Karpas-422 (cell line): Measurements from ENCODE around the gene ANKRD7. TPM values are rescaled to one million over a fixed set of nuclear protein-coding genes. Genes with fewer than 3 reads are reported as not detected.

Source experiments
- DNase-seq: peaks from one replicate; pipeline ENCODE4 v3.0.0-alpha.2; 2015
- H2AFZ ChIP-seq: fragments of 200-600 bp; sonication (generic); 2 replicates; pipeline ENCODE4 v1.6.1; 2014; ENCODE audit warnings: antibody characterized with exemption, low read length, mixed read lengths
- H3K27ac ChIP-seq: fragments of 200-600 bp; sonication (generic); 2 replicates; pipeline ENCODE4 v1.5.1; 2014; ENCODE audit warnings: mild to moderate bottlenecking, low read length, moderate library complexity
- H3K27me3 ChIP-seq: fragments of 200-600 bp; sonication (generic); 2 replicates; pipeline ENCODE4 v1.6.1; 2014; ENCODE audit warnings: low read length, mixed read lengths
- H3K36me3 ChIP-seq: fragments of 200-600 bp; sonication (generic); 2 replicates; pipeline ENCODE4 v1.6.1; 2014; ENCODE audit warnings: low read length, mixed read lengths; ENCODE audit not compliant: insufficient read depth
- H3K4me1 ChIP-seq: fragments of 200-600 bp; sonication (generic); 2 replicates; pipeline ENCODE4 v1.6.1; 2014; ENCODE audit warnings: mild to moderate bottlenecking, low read length, mixed read lengths
- H3K4me2 ChIP-seq: fragments of 200-600 bp; sonication (generic); 2 replicates; pipeline ENCODE4 v1.6.1; 2014; ENCODE audit warnings: low read length, low read depth, mild to moderate bottlenecking; ENCODE audit not compliant: poor library complexity, severe bottlenecking
- H3K4me3 ChIP-seq: fragments of 200-600 bp; sonication (generic); 2 replicates; pipeline ENCODE4 v1.5.1; 2014; ENCODE audit warnings: mild to moderate bottlenecking, antibody characterized with exemption, low read length, mixed read lengths
- H3K79me2 ChIP-seq: fragments of 200-600 bp; sonication (generic); 2 replicates; pipeline ENCODE4 v1.6.1; 2014; ENCODE audit warnings: mild to moderate bottlenecking, low read length, mixed read lengths
- H3K9ac ChIP-seq: fragments of 200-600 bp; sonication (generic); 2 replicates; pipeline ENCODE4 v1.6.0; 2014; ENCODE audit warnings: low read length
- H3K9me2 ChIP-seq: fragments of 200-600 bp; sonication (generic), shearing (Covaris generic); replicated peaks from 2 replicates; pipeline ENCODE4 v1.6.0; 2014; ENCODE audit warnings: mild to moderate bottlenecking, low read length, moderate library complexity; ENCODE audit not compliant: insufficient read depth
- H3K9me3 ChIP-seq: fragments of 300-700, 200-600 bp; sonication (generic); 2 replicates; pipeline ENCODE4 v1.6.1; 2014; ENCODE audit warnings: low read length, mixed read lengths
- H4K20me1 ChIP-seq: fragments of 200-600 bp; sonication (generic); 2 replicates; pipeline ENCODE4 v1.6.1; 2014; ENCODE audit warnings: mild to moderate bottlenecking, antibody characterized with exemption, low read length, low read depth; ENCODE audit not compliant: insufficient read depth
- total RNA-seq: library from RNA; depleted of rRNA; stranded (reverse); fragments of >200 nt; shearing (Covaris generic); gene quantifications from 2 replicates; pipeline ENCODE4 v1.2.3, GENCODE V29; 2014; ENCODE audit warnings: low replicate concordance

ANKRD7 gene
- total RNA-seq, 1 experiment from 2014 or later: 1.7 TPM

DNA sequence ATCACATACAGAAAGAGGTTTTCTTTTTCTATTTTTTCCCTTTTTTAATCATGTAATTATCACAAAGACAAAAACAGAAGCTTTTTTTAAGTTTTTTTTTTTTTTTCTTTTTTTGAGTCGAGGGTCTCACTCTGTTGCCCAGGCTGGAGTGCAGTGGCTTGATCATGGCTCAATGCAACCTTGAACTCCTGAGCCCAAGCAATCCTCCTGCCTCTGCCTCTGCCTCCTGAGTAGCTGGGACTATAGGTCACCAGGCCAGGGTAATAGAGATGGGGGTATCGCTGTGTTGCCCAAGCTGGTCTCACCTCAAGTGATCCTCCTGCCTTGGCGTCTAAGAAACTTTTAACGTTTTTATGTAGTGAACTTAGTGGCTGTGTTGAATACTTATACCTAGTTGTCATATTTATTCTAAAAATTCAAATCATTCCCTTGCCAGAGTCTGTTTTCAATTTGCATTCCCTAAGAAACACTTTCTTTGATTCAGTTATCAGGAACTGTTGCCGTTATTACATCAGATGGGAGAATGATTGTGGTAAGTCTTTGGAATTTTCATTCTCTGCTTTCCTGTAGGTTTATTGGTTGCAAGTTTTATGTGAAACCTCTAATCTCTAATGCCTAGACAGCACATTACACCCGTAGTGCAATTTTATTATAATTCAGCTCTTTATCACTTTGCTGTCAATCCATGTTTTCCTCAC lies 39.2 kb upstream of the ANKRD7 start:
- DNase-seq: no peak
- H4K20me1 ChIP-seq: no peaks in the 10 kb centered on the region; the same call in 1 of the 2 replicates
- no peaks in the 10 kb centered on the region for H3K9me2 ChIP-seq
- peak overlapping the region; percentile 87 for H3K4me2 ChIP-seq
- peak overlapping the region; percentile 60; the same call in 1 of the 2 replicates for H3K27ac ChIP-seq
- peak overlapping the region; percentile 80 for H3K4me3 ChIP-seq
- H3K36me3 ChIP-seq: peaks cover 33% of the 10 kb centered on the region; the same call in 1 of the 2 replicates
- no peaks in the 10 kb centered on the region for H3K9me3 ChIP-seq
- H2AFZ ChIP-seq: no peak overlapping the region
- H3K4me1 ChIP-seq: peaks cover 26% of the 10 kb centered on the region
- H3K9ac ChIP-seq: peak overlapping the region; percentile 84
- peaks cover 52% of the 10 kb centered on the region for H3K79me2 ChIP-seq
- no peaks in the 10 kb centered on the region for H3K27me3 ChIP-seq

DNA sequence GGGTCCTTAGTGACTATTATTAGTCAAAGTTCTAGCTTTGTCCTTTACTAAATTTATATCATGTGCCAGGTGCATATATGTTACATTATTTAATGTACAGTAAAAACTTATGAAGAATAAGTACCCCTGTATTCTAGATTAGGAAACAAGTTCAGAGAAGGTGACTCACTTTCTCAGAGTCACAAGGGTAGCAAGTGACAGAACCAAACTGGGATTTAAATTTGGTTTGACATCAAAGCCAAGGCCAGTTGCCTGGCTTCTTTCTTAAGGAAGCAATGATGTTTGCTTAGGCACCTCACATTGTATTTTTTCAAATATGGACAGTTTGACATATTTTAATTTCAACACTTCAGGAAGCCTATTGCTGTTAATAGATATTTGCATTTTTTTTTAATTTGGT lies 38.0 kb upstream of the ANKRD7 start:
- H3K4me1 ChIP-seq: peaks cover 26% of the 10 kb centered on the region
- H3K4me3 ChIP-seq: no peak overlapping the region
- H4K20me1 ChIP-seq: no peaks in the 10 kb centered on the region; the same call in 1 of the 2 replicates
- H2AFZ ChIP-seq: no peak overlapping the region
- no peaks in the 10 kb centered on the region for H3K9me2 ChIP-seq
- H3K36me3 ChIP-seq: peaks cover 39% of the 10 kb centered on the region; the same call in 1 of the 2 replicates
- peak overlapping the region; percentile 87 for H3K4me2 ChIP-seq
- peaks cover 52% of the 10 kb centered on the region for H3K79me2 ChIP-seq
- no peaks in the 10 kb centered on the region for H3K9me3 ChIP-seq
- no peak overlapping the region for H3K9ac ChIP-seq
- no peaks in the 10 kb centered on the region for H3K27me3 ChIP-seq
- DNase-seq: no peak
- H3K27ac ChIP-seq: no peak overlapping the region

DNA sequence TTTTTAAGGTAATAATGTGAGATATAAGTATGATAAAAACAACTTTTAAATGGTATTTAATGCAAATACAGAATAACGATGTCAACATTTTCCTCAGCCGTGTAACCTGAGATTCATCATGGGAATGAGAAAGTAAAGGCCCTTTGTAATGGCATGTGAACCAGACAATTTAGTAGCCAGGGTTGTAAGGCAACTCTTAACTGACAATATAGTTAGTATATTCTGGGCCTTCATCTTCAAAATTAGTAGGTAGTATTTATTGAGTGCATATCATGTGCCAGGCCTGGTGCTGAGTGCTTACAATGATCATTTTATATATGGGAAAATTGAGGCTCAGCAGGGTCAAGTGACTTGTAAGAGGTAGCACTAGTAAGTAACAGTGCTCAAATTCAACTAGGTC lies 29.9 kb upstream of the ANKRD7 start:
- Histone ChIP-seq H3K27ac (no peak overlapping the region), H3K79me2 (no peaks in the 10 kb centered on the region), H3K4me3 (no peak overlapping the region), H3K4me2 (no peak overlapping the region), H3K9ac (no peak overlapping the region), H3K27me3 (no peaks in the 10 kb centered on the region), H2AFZ (no peak overlapping the region), H4K20me1 (0 out of 2 replicates have a peak, but pooled peaks cover 3% of the 10 kb centered on the region), H3K9me2 (no peaks in the 10 kb centered on the region), H3K36me3 (peaks cover 19% of the 10 kb centered on the region; the same call in 1 of the 2 replicates), H3K4me1 (no peaks in the 10 kb centered on the region), H3K9me3 (no peaks in the 10 kb centered on the region)
- no peak for DNase-seq

DNA sequence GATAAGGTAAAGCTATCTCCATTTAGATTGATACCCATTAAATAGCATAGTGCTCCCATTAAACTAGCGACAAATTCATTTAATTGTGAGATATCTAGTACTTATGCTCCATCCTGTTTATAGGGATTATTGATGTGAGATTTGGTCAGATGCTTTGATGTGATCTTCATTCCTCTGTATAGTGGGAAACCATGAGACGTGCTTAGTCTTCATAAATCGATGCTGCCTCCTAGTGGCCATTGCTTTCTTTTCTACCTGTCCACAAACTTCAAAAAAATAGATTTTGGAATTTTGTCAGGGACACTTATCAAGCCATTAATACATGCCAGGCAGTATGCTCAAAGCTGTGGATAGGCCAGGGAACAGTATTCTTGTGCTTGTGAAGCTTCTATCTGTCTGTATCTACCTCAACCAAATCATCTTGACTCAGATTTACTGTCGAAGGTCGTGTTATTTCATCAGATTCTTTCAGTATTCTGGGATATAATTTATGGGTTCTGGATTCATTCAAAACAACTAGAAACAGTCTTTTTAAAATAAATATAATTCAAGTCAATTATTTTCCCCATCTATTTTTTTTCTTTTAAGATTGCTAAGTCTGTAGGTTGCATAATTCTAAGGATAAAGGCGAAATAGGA lies 28.5 kb upstream of the ANKRD7 start:
- no peaks in the 10 kb centered on the region for H3K9me3 ChIP-seq
- 0 out of 2 replicates have a peak, but pooled peaks cover 3% of the 10 kb centered on the region for H4K20me1 ChIP-seq
- H3K79me2 ChIP-seq: no peaks in the 10 kb centered on the region
- DNase-seq: peak; percentile 85
- no peak overlapping the region for H3K9ac ChIP-seq
- no peak overlapping the region for H3K27ac ChIP-seq
- no peak overlapping the region for H2AFZ ChIP-seq
- H3K9me2 ChIP-seq: no peaks in the 10 kb centered on the region
- no peaks in the 10 kb centered on the region for H3K27me3 ChIP-seq
- no peak overlapping the region for H3K4me3 ChIP-seq
- H3K36me3 ChIP-seq: peaks cover 19% of the 10 kb centered on the region; the same call in 1 of the 2 replicates
- H3K4me1 ChIP-seq: no peaks in the 10 kb centered on the region
- no peak overlapping the region for H3K4me2 ChIP-seq

DNA sequence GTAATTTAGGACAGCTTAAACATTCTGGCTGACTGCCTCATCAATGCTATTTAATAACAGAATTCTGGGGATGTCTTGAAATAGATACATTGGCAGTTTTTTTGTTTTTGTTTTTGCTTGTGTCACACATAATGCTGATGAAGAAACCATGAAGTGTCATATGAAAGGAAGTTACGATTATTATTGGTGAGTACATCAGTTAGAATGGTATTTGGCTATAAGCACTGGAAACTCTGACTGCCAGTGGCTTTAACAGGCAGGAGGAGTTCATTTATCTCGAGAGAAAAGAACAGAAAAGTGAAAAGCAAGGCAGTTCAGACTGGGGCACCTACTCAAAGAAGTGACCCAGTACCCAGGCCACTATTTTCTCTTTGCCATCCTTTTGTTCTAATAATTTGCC lies 22.4 kb upstream of the ANKRD7 start:
- no peak overlapping the region for H3K9ac ChIP-seq
- H3K79me2 ChIP-seq: no peaks in the 10 kb centered on the region
- H3K4me3 ChIP-seq: no peak overlapping the region
- no peak overlapping the region for H3K4me2 ChIP-seq
- no peaks in the 10 kb centered on the region for H3K27me3 ChIP-seq
- DNase-seq: no peak
- no peaks in the 10 kb centered on the region for H3K9me2 ChIP-seq
- no peak overlapping the region for H2AFZ ChIP-seq
- H3K27ac ChIP-seq: no peak overlapping the region
- H3K9me3 ChIP-seq: no peaks in the 10 kb centered on the region
- 0 out of 2 replicates have a peak, but pooled peaks cover 3% of the 10 kb centered on the region for H4K20me1 ChIP-seq
- H3K36me3 ChIP-seq: no peaks in the 10 kb centered on the region
- no peaks in the 10 kb centered on the region for H3K4me1 ChIP-seq

DNA sequence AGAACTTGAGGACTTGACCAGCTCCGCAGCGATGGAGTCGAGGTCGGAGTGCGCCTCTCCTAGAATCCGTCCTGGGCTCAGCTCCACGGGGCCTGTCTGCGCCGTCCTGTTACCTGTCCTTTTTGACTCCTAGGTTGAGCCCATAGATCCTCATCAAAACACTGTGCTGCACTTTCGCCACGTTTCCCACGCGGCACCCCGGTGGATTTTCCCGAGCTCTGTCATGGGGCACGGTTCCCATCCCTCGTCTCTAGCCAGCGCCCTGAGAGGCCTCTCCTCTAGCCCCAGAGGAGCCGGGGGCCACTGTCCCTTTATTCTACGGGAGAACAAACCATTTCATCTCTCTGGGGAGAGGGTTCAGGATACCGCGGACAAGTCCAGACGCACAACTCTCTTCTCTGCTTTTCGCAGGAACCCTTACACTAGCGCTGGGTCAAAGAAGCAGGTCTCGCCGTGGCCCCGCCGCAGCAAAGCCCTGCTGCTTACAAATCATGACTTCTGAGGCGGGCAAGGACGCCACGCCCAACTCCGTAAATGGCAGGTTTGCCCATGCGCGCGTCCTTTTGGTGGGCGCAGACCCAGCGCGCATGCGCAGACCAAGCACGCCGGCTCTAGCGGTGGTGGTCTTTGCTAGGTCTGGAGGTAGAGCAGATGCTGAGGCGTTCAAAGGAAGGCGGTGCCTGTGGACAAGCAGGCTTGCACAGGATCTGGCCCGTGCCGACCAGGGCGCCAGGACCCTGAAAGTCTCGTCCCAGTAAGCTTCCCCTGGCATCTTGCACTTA lies 10.3 kb upstream of the ANKRD7 start:
- peaks cover 13% of the 10 kb centered on the region for H3K4me1 ChIP-seq
- no peaks in the 10 kb centered on the region for H3K79me2 ChIP-seq
- peak overlapping the region; percentile 93 for H2AFZ ChIP-seq
- no peaks in the 10 kb centered on the region for H4K20me1 ChIP-seq
- H3K36me3 ChIP-seq: no peaks in the 10 kb centered on the region
- DNase-seq: peak; percentile 89
- H3K27me3 ChIP-seq: no peaks in the 10 kb centered on the region
- no peaks in the 10 kb centered on the region for H3K9me3 ChIP-seq
- H3K4me2 ChIP-seq: peak overlapping the region; percentile 82
- peak overlapping the region; percentile 68 for H3K4me3 ChIP-seq
- H3K9me2 ChIP-seq: no peaks in the 10 kb centered on the region
- H3K27ac ChIP-seq: no peak overlapping the region
- H3K9ac ChIP-seq: peak overlapping the region; percentile 73

DNA sequence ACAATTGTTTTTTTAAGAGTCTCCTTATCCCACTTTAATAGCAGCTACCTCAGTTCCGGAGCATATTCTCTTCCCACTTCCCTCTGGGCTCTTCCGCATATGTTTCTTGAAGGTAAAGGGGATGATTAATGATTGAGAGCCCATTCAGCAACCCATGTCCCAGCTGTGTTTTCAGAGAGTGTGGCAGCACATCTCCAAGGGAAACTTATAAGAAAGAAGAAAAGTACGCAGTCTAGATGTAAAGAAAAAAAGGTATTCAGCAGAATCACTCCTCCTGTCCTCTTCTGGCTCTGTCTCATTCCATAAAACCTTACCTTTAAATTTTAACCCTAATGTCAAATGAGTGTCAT lies 9.7 kb upstream of the ANKRD7 start:
- peak overlapping the region; percentile 93 for H2AFZ ChIP-seq
- H3K9me3 ChIP-seq: no peaks in the 10 kb centered on the region
- H3K4me1 ChIP-seq: peaks cover 13% of the 10 kb centered on the region
- no peak overlapping the region for H3K27ac ChIP-seq
- H4K20me1 ChIP-seq: no peaks in the 10 kb centered on the region
- no peaks in the 10 kb centered on the region for H3K79me2 ChIP-seq
- H3K4me3 ChIP-seq: peak overlapping the region; percentile 68
- H3K9me2 ChIP-seq: no peaks in the 10 kb centered on the region
- DNase-seq: no peak
- peak overlapping the region; percentile 73 for H3K9ac ChIP-seq
- H3K36me3 ChIP-seq: no peaks in the 10 kb centered on the region
- peak overlapping the region; percentile 82 for H3K4me2 ChIP-seq
- H3K27me3 ChIP-seq: no peaks in the 10 kb centered on the region

DNA sequence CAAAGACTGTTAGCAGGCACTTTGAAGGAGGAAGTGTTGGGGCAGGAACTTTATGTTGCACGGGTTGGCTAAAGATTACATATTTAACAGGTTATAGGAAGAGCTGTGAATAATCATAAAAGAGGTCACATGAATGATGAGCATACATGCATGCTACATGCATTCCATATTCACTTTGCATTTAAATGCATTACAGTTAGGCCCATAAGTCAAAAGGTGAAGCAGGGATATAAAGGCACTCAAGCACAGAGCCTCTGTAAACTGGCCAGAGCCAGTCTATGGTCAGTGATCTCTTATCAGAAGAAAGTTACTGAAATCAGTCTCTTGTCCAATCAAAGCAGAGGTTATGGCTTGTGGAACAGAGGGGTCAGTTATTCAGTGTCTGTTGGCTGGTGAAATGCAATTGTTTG lies 7.3 kb upstream of the ANKRD7 start:
- Histone ChIP-seq H3K27me3 (no peaks in the 10 kb centered on the region), H3K9ac (no peak overlapping the region), H3K36me3 (no peaks in the 10 kb centered on the region), H4K20me1 (no peaks in the 10 kb centered on the region), H3K4me1 (peaks cover 13% of the 10 kb centered on the region), H3K27ac (no peak overlapping the region), H3K9me3 (no peaks in the 10 kb centered on the region), H3K9me2 (no peaks in the 10 kb centered on the region), H3K79me2 (no peaks in the 10 kb centered on the region), H2AFZ (no peak overlapping the region), H3K4me2 (no peak overlapping the region), H3K4me3 (no peak overlapping the region)
- DNase-seq: no peak
